ENCODE data around the gene NPR2. TPM values are rescaled to one million over a fixed set of nuclear protein-coding genes. Genes with fewer than 3 reads are reported as not detected.

Gene NPR2
- total RNA-seq, 2 experiments from 2014 or later: 8.9 to 9.6 TPM

- Mint-ChIP-seq H3K4me1 (ENCODE audit: low read depth) (peaks cover 20% of the 10 kb centered on the region), H3K27ac (no peak overlapping the region)
Observed at GRCh38 chr9:35763803-35764202, 27.6 kb upstream of the NPR2 start.

GRCh38 chr9:35766997-35767396 is 24.4 kb upstream of the NPR2 start:
- H3K9me3 Mint-ChIP-seq: no peaks in the 10 kb centered on the region
- H3K27me3 Mint-ChIP-seq: no peaks in the 10 kb centered on the region
- intact Hi-C loops (cut with micrococcal nuclease): no loop called here
- H3K4me1 Mint-ChIP-seq (ENCODE audit: low read depth): peaks cover 8% of the 10 kb centered on the region
- CTCF ChIA-PET: interaction anchor here (1.0 kb wide), 1 partner anchor 115 kb away, joined by 4 read pairs; no protein-coding TSS in a partner anchor
- POLR2A ChIA-PET: no interaction called here
- no peak for DNase-seq
- no peak overlapping the region for H3K27ac Mint-ChIP-seq
- no peaks in the 10 kb centered on the region for H3K36me3 Mint-ChIP-seq
- no peak overlapping the region for H3K4me3 Mint-ChIP-seq

More at GRCh38 chr9:35763803-35764202, 27.6 kb upstream of the NPR2 start:
- ChIA-PET POLR2A (no interaction called here), CTCF (interaction anchor here (0.8 to 1.0 kb wide), 2 partner anchors 26 to 139 kb away, joined by 3 read pairs; no protein-coding TSS in a partner anchor)
- no peak overlapping the region for H3K4me3 Mint-ChIP-seq
- no peak for DNase-seq
- H3K27me3 Mint-ChIP-seq: no peaks in the 10 kb centered on the region
- peaks cover 3% of the 10 kb centered on the region for H3K36me3 Mint-ChIP-seq
- H3K9me3 Mint-ChIP-seq: no peaks in the 10 kb centered on the region
- intact Hi-C loops (cut with micrococcal nuclease): no loop called here

DNA sequence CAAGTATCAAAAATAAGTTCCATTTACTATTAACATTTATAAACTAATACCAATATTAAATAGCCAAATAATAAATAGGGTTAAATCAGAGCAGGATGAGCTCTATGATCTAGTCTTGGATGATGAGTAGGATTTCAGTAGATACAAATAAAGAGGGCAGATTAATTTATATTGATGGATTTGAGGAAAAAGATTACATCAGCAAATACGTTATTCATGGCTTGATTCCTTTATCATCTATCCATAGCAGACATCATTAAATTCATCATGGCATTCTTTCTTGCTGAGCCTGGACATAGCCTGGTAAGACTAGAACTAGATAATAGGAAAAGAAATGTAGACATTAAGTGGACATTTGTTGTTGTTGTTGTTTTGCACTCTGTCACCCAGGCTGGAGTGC is 23.9 kb upstream of the NPR2 start:
- ChIA-PET POLR2A (no interaction called here), CTCF (interaction anchor here (1.0 kb wide), 1 partner anchor 115 kb away, joined by 4 read pairs; no protein-coding TSS in a partner anchor)
- intact Hi-C loops (cut with micrococcal nuclease): no loop called here
- no peak overlapping the region for H3K4me3 Mint-ChIP-seq
- H3K4me1 Mint-ChIP-seq (ENCODE audit: low read depth): peaks cover 5% of the 10 kb centered on the region
- H3K36me3 Mint-ChIP-seq: no peaks in the 10 kb centered on the region
- no peaks in the 10 kb centered on the region for H3K9me3 Mint-ChIP-seq
- DNase-seq: no peak
- no peaks in the 10 kb centered on the region for H3K27me3 Mint-ChIP-seq
- no peak overlapping the region for H3K27ac Mint-ChIP-seq

- POLR2A ChIA-PET: no interaction called here
Observed at GRCh38 chr9:35769763-35770162, 21.6 kb upstream of the NPR2 start.

GRCh38 chr9:35771075-35771433 is 20.3 kb upstream of the NPR2 start:
- DNase-seq: no peak
- Mint-ChIP-seq H3K9me3 (no peaks in the 10 kb centered on the region), H3K4me1 (ENCODE audit: low read depth) (peaks cover 4% of the 10 kb centered on the region), H3K27ac (no peak overlapping the region), H3K36me3 (no peaks in the 10 kb centered on the region), H3K27me3 (no peaks in the 10 kb centered on the region), H3K4me3 (no peak overlapping the region)
- POLR2A ChIA-PET: no interaction called here
- intact Hi-C loops (cut with micrococcal nuclease): no loop called here
- CTCF ChIA-PET: interaction anchor here (0.6 to 1.2 kb wide), 5 partner anchors 8 to 111 kb away, joined by 3 to 7 read pairs (median 3); no protein-coding TSS in a partner anchor

More at GRCh38 chr9:35769763-35770162, 21.6 kb upstream of the NPR2 start:
- H3K36me3 Mint-ChIP-seq: no peaks in the 10 kb centered on the region
- intact Hi-C loops (cut with micrococcal nuclease): no loop called here
- H3K4me1 Mint-ChIP-seq (ENCODE audit: low read depth): peaks cover 5% of the 10 kb centered on the region
- H3K27ac Mint-ChIP-seq: no peak overlapping the region
- H3K9me3 Mint-ChIP-seq: no peaks in the 10 kb centered on the region
- CTCF ChIA-PET: interaction anchor here (0.7 to 1.5 kb wide), 4 partner anchors 19 to 158 kb away, joined by 3 to 4 read pairs (median 3); no protein-coding TSS in a partner anchor
- DNase-seq: no peak
- H3K27me3 Mint-ChIP-seq: no peaks in the 10 kb centered on the region
- H3K4me3 Mint-ChIP-seq: no peak overlapping the region

DNA sequence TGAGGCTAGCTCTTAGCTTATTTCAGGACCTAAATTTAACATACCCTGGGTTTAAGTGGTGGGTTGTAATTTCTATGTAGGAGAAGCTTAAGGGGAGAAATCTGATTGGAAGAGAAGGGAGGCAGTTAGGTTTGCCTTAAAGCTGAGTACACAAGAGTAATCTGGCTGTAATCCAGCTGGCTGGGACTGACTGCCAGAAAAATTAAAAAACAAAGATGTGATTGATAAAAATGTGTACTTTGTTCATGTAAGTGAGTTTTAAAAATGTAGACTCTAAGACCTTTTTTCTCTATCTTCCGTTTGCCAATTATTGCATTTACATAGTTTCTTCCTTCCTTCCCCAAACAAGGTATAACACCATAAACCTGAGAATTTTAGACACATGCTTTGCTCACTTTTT is 19.9 kb upstream of the NPR2 start:
- H3K9me3 Mint-ChIP-seq: no peaks in the 10 kb centered on the region
- H3K4me1 Mint-ChIP-seq (ENCODE audit: low read depth): no peaks in the 10 kb centered on the region
- ChIA-PET POLR2A (no interaction called here), CTCF (interaction anchor here (1.0 to 1.2 kb wide), 4 partner anchors 19 to 110 kb away, joined by 3 to 7 read pairs (median 3); no protein-coding TSS in a partner anchor)
- no peaks in the 10 kb centered on the region for H3K27me3 Mint-ChIP-seq
- no peak overlapping the region for H3K4me3 Mint-ChIP-seq
- DNase-seq: no peak
- no peak overlapping the region for H3K27ac Mint-ChIP-seq
- no peaks in the 10 kb centered on the region for H3K36me3 Mint-ChIP-seq
- intact Hi-C loops (cut with micrococcal nuclease): no loop called here

DNA sequence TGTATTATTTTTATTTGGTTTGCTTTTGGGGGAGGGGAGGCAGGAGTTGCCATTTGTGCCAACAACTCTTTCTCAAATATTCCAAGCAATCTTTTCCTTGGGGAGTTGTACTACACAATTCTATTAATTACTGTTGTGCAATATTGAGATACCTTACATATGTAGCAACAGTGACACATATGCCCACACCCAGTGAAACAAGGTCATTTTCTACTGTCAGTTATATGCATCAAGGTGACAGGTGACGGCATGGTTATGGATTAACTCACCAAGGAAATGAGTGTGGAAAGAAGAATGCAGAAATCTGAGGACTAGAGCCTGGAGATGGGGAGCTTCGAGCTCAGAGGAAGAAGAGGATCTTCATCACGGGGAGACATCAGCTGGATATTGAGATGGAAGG is 19.4 kb upstream of the NPR2 start:
- H3K9me3 Mint-ChIP-seq: no peaks in the 10 kb centered on the region
- POLR2A ChIA-PET: interaction anchor here (1.6 kb wide), 1 partner anchor 11 kb away, joined by 3 read pairs; no protein-coding TSS in a partner anchor

DNA sequence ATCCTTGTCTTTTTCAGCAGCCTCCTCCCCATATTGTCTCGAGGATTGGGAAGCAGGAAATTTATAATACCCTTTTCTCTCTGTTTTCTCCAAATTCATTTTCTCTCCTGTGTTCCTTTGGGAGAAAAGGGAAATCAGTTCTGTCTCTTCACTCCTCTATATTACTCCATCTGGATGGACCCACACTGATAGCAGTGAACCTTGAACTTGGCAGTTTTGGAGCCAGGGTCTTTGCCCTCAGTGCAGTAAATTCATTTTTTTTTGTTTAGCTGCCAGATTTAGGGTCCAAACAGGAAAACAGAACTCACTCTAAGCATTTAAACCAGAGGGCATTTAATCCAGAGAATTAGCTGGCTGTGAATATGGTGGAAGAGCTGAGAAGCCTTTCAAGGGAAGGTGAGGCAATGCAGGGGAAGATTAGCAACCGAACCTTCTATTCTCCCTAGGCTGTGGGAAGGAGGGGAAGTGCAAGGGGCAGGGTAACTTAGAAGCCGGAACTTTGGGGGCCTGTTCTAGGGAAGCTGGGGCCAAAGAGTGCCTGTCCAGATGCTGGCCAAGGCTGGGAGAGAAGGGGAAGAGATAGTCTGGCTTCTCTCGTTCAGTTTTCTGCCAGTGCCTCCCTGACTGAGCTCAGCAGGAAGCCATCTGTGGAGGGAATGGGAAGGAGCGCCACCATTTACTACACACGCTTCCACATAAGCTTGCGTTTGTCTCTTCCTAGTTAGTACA is 16.3 kb upstream of the NPR2 start:
- no peak overlapping the region for H3K4me3 Mint-ChIP-seq
- no peaks in the 10 kb centered on the region for H3K27me3 Mint-ChIP-seq
- no peak overlapping the region for H3K27ac Mint-ChIP-seq
- H3K9me3 Mint-ChIP-seq: no peaks in the 10 kb centered on the region
- intact Hi-C loops (cut with micrococcal nuclease): no loop called here
- no peaks in the 10 kb centered on the region for H3K36me3 Mint-ChIP-seq
- CTCF ChIA-PET: interaction anchor here (0.7 to 2.2 kb wide), 6 partner anchors 14 to 40 kb away, joined by 3 to 7 read pairs (median 4); no protein-coding TSS in a partner anchor
- H3K4me1 Mint-ChIP-seq (ENCODE audit: low read depth): no peaks in the 10 kb centered on the region
- DNase-seq: no peak
- POLR2A ChIA-PET: no interaction called here

More for the DNA sequence above, 19.4 kb upstream of the NPR2 start:
- DNase-seq: no peak
- Mint-ChIP-seq H3K4me1 (ENCODE audit: low read depth) (no peaks in the 10 kb centered on the region), H3K27ac (no peak overlapping the region), H3K27me3 (no peaks in the 10 kb centered on the region), H3K4me3 (no peak overlapping the region), H3K36me3 (no peaks in the 10 kb centered on the region)
- CTCF ChIA-PET: interaction anchor here (1.2 kb wide), 3 partner anchors 18 to 110 kb away, joined by 3 to 7 read pairs (median 3); no protein-coding TSS in a partner anchor
- intact Hi-C loops (cut with micrococcal nuclease): no loop called here

GRCh38 chr9:35776018-35776417 is 15.4 kb upstream of the NPR2 start:
- no peaks in the 10 kb centered on the region for H3K9me3 Mint-ChIP-seq
- H3K36me3 Mint-ChIP-seq: no peaks in the 10 kb centered on the region
- H3K27me3 Mint-ChIP-seq: no peaks in the 10 kb centered on the region
- DNase-seq: no peak
- no peak overlapping the region for H3K27ac Mint-ChIP-seq
- POLR2A ChIA-PET: no interaction called here
- H3K4me3 Mint-ChIP-seq: no peak overlapping the region
- CTCF ChIA-PET: interaction anchor here (1.2 to 2.2 kb wide), 4 partner anchors 13 to 41 kb away, joined by 3 to 7 read pairs (median 6); no protein-coding TSS in a partner anchor
- no peaks in the 10 kb centered on the region for H3K4me1 Mint-ChIP-seq (ENCODE audit: low read depth)
- intact Hi-C loops (cut with micrococcal nuclease): no loop called here

DNA sequence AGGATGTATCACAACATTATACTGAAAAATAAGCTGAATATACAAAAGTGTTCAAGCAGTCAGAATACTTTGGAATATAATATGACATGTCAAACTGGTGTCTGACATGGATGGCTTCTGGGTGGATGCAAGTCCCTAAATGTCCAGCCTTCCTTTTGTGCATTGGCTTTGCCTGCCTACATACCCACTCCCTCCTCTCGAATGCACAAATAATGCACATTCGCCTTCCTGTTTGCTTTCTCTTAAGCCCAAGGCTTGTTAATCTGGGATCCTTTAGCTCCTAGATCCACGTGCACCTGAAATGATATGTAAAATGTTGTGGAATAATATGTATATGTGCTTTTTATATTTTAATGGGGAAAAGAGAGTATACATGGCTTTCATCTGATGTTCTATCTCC is 12.9 kb upstream of the NPR2 start:
- H3K27ac Mint-ChIP-seq: no peak overlapping the region
- CTCF ChIA-PET: interaction anchor here (1.3 to 2.2 kb wide), 3 partner anchors 12 to 104 kb away, joined by 7 to 11 read pairs (median 11); no protein-coding TSS in a partner anchor
- no peaks in the 10 kb centered on the region for H3K27me3 Mint-ChIP-seq
- DNase-seq: no peak
- H3K4me1 Mint-ChIP-seq (ENCODE audit: low read depth): no peaks in the 10 kb centered on the region
- peaks cover 3% of the 10 kb centered on the region for H3K36me3 Mint-ChIP-seq
- intact Hi-C loops (cut with micrococcal nuclease): no loop called here
- H3K4me3 Mint-ChIP-seq: no peak overlapping the region
- H3K9me3 Mint-ChIP-seq: no peaks in the 10 kb centered on the region
- POLR2A ChIA-PET: no interaction called here

DNA sequence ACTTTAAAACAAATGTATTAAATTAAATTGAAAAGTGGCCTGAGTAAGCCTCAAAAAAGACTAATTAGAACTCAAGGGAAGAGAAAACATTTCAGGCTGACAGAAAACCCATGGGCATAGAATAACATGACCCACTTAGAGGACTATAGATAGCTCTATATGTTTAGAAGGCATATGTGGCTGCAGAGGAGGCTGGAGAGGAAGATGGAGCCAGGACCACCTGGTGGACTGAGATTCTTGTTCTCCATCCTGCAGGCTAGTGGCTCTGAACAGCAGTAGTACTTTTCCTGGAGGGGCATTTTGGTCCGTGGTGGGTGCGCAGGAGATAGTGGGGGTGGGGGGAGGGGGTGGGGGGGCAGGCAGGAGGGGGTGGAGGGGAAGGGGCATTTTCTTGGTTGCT is 10.3 kb upstream of the NPR2 start:
- intact Hi-C loops (cut with micrococcal nuclease): no loop called here
- no peak overlapping the region for H3K27ac Mint-ChIP-seq
- POLR2A ChIA-PET: no interaction called here

GRCh38 chr9:35783418-35783817 is 8.0 kb upstream of the NPR2 start:
- no peaks in the 10 kb centered on the region for H3K9me3 Mint-ChIP-seq
- CTCF ChIA-PET: interaction anchor here (1.2 to 2.5 kb wide), 2 partner anchors 22 to 99 kb away, joined by 3 to 7 read pairs; no protein-coding TSS in a partner anchor
- no peak for DNase-seq

More for the DNA sequence above, 10.3 kb upstream of the NPR2 start:
- Mint-ChIP-seq H3K4me3 (no peak overlapping the region), H3K36me3 (peaks cover 10% of the 10 kb centered on the region), H3K27me3 (no peaks in the 10 kb centered on the region), H3K9me3 (no peaks in the 10 kb centered on the region), H3K4me1 (ENCODE audit: low read depth) (no peaks in the 10 kb centered on the region)
- CTCF ChIA-PET: interaction anchor here (1.2 to 2.5 kb wide), 3 partner anchors 9 to 101 kb away, joined by 3 to 8 read pairs (median 7); no protein-coding TSS in a partner anchor
- no peak for DNase-seq

More at GRCh38 chr9:35783418-35783817, 8.0 kb upstream of the NPR2 start:
- intact Hi-C loops (cut with micrococcal nuclease): no loop called here
- POLR2A ChIA-PET: no interaction called here
- Mint-ChIP-seq H3K27me3 (no peaks in the 10 kb centered on the region), H3K4me3 (no peak overlapping the region), H3K36me3 (peaks cover 10% of the 10 kb centered on the region), H3K27ac (no peak overlapping the region), H3K4me1 (ENCODE audit: low read depth) (no peaks in the 10 kb centered on the region)
